MM.1S (cell line): Measurements from ENCODE around the gene FBXW2.

Experiments used
- DNase-seq: peaks from one replicate; pipeline ENCODE4 v3.0.0-alpha.2; 2015
- H2AFZ ChIP-seq: fragments of 300-600 bp; sonication (generic); 2 replicates; pipeline ENCODE4 v1.6.0; 2016; ENCODE audit warnings: antibody characterized with exemption, low read length
- H3F3A ChIP-seq: fragments of 300-600 bp; sonication (generic); 2 replicates; pipeline ENCODE4 v1.6.1; 2016; ENCODE audit warnings: mild to moderate bottlenecking, antibody characterized with exemption, low read length, moderate library complexity, mixed read lengths; ENCODE audit not compliant: insufficient read depth
- H3K27ac ChIP-seq: fragments of 300-600 bp; sonication (generic); 2 replicates; pipeline ENCODE4 v1.5.1; 2016; ENCODE audit warnings: mild to moderate bottlenecking, low read length
- H3K27me3 ChIP-seq: fragments of 300-600 bp; sonication (generic); replicated peaks from 2 replicates; pipeline ENCODE4 v1.6.0; 2016; ENCODE audit warnings: low read length; ENCODE audit not compliant: insufficient read depth
- H3K36me3 ChIP-seq: fragments of 300-600 bp; sonication (generic); replicated peaks from 2 replicates; pipeline ENCODE4 v1.6.1; 2016; ENCODE audit warnings: mild to moderate bottlenecking, low read length, mixed read lengths; ENCODE audit not compliant: insufficient read depth
- H3K4me1 ChIP-seq: fragments of 300-600 bp; sonication (generic); 2 replicates; pipeline ENCODE4 v1.6.1; 2016; ENCODE audit warnings: low read length, mixed read lengths
- H3K4me2 ChIP-seq: fragments of 300-600 bp; sonication (generic); 2 replicates; pipeline ENCODE4 v1.6.0; 2016; ENCODE audit warnings: low read depth, low read length
- H3K4me3 ChIP-seq: fragments of 300-600 bp; sonication (generic); 2 replicates; pipeline ENCODE4 v1.5.1; 2016; ENCODE audit warnings: low read length, mixed read lengths
- H3K79me2 ChIP-seq: fragments of 300-600 bp; sonication (generic); 2 replicates; pipeline ENCODE4 v1.6.1; 2016; ENCODE audit warnings: mixed run types, low read length, mixed read lengths
- H3K9ac ChIP-seq: fragments of 300-600 bp; sonication (generic); 2 replicates; pipeline ENCODE4 v1.6.1; 2016; ENCODE audit warnings: low read length, mixed read lengths
- H3K9me2 ChIP-seq: fragments of 300-600 bp; sonication (generic); replicated peaks from 2 replicates; pipeline ENCODE4 v1.6.1; 2016; ENCODE audit warnings: mild to moderate bottlenecking, low read length, mixed read lengths; ENCODE audit not compliant: insufficient read depth
- H3K9me3 ChIP-seq: fragments of 300-600 bp; sonication (generic); replicated peaks from 2 replicates; pipeline ENCODE4 v1.6.1; 2016; ENCODE audit warnings: mild to moderate bottlenecking, low read length, mixed read lengths; ENCODE audit not compliant: insufficient read depth
- H4K20me1 ChIP-seq: fragments of 300-600 bp; sonication (generic); 2 replicates; pipeline ENCODE4 v1.6.1; 2016; ENCODE audit warnings: mild to moderate bottlenecking, low read length, moderate library complexity, mixed read lengths; ENCODE audit not compliant: insufficient read depth
- CTCF ChIP-seq: fragments of 300-600 bp; sonication (generic); IDR thresholded peaks from 2 replicates; pipeline ENCODE4 v1.5.1; 2016; ENCODE audit warnings: antibody characterized with exemption, low read length, mixed read lengths
- EZH2 ChIP-seq: fragments of 300-600 bp; sonication (generic); optimal IDR thresholded peaks from 2 replicates; pipeline ENCODE3; 2017; ENCODE audit warnings: low read depth, mild to moderate bottlenecking, antibody characterized with exemption, low read length, mixed read lengths
- EZH2phosphoT487 ChIP-seq: fragments of 300-600 bp; sonication (generic); IDR thresholded peaks from 2 replicates; pipeline ENCODE4 v1.6.1; 2018; ENCODE audit warnings: antibody characterized with exemption, low read length

FBXW2 gene

GRCh38 chr9:120713257-120714087, 79.7 kb downstream of the FBXW2 start:
- no peaks in the 10 kb centered on the region for H3K36me3 ChIP-seq
- peak overlapping the region; percentile 59 for H2AFZ ChIP-seq
- H3K4me1 ChIP-seq: peaks cover 37% of the 10 kb centered on the region
- H3K9me2 ChIP-seq: no peaks in the 10 kb centered on the region
- no peaks in the 10 kb centered on the region for H3K9me3 ChIP-seq
- H3K4me3 ChIP-seq: peak overlapping the region; percentile 85
- no peak for TF ChIP-seq CTCF
- no peak for TF ChIP-seq EZH2phosphoT487
- no peak for TF ChIP-seq EZH2
- no peak overlapping the region for H3K27ac ChIP-seq
- H3K79me2 ChIP-seq: peaks cover 37% of the 10 kb centered on the region
- H4K20me1 ChIP-seq: no peaks in the 10 kb centered on the region
- H3F3A ChIP-seq: peaks cover 19% of the 10 kb centered on the region
- peak; percentile 12 for DNase-seq
- H3K4me2 ChIP-seq: peak overlapping the region; percentile 50
- peak overlapping the region; percentile 70 for H3K9ac ChIP-seq
- H3K27me3 ChIP-seq: no peaks in the 10 kb centered on the region

- no peak overlapping the region; the same call in 1 of the 2 replicates for H3K9ac ChIP-seq
- no peaks in the 10 kb centered on the region for H3K27me3 ChIP-seq
- no peak for DNase-seq
- H4K20me1 ChIP-seq: no peaks in the 10 kb centered on the region
- H3K9me2 ChIP-seq: no peaks in the 10 kb centered on the region
- H2AFZ ChIP-seq: no peak overlapping the region
- TF ChIP-seq EZH2 (no peak), CTCF (no peak), EZH2phosphoT487 (no peak)
- H3K27ac ChIP-seq: peak overlapping the region; percentile 16; the same call in 1 of the 2 replicates
- peak overlapping the region; percentile 85 for H3K4me3 ChIP-seq
- H3K4me2 ChIP-seq: peak overlapping the region; percentile 50
- peaks cover 35% of the 10 kb centered on the region for H3K4me1 ChIP-seq
- H3F3A ChIP-seq: peaks cover 19% of the 10 kb centered on the region
- H3K79me2 ChIP-seq: peaks cover 45% of the 10 kb centered on the region
- no peaks in the 10 kb centered on the region for H3K9me3 ChIP-seq
- H3K36me3 ChIP-seq: no peaks in the 10 kb centered on the region
Measured at GRCh38 chr9:120712539-120713031, 80.6 kb downstream of the FBXW2 start.

- Histone ChIP-seq H3K9me3 (no peaks in the 10 kb centered on the region), H3K9me2 (no peaks in the 10 kb centered on the region), H3K4me2 (peak overlapping the region; percentile 50), H3K4me3 (peak overlapping the region; percentile 85), H3K4me1 (peaks cover 29% of the 10 kb centered on the region), H2AFZ (no peak overlapping the region), H4K20me1 (no peaks in the 10 kb centered on the region), H3K9ac (no peak overlapping the region), H3F3A (peaks cover 19% of the 10 kb centered on the region), H3K27me3 (no peaks in the 10 kb centered on the region), H3K36me3 (no peaks in the 10 kb centered on the region), H3K79me2 (peaks cover 49% of the 10 kb centered on the region), H3K27ac (peak overlapping the region; percentile 16; the same call in 1 of the 2 replicates)
- no peak for TF ChIP-seq EZH2
- TF ChIP-seq CTCF: no peak
- TF ChIP-seq EZH2phosphoT487: no peak
- DNase-seq: no peak
Measured at GRCh38 chr9:120711841-120712538, 81.2 kb downstream of the FBXW2 start.
